Colonic mucosa (tissue), 4 donors: ENCODE results near the gene BRCA1. TPM values are rescaled to one million over a fixed set of nuclear protein-coding genes. Genes with fewer than 3 reads are reported as not detected.
A peak's percentile ranks its signal among the peaks of the same experiment; 100 is the strongest.

Experiments
- DNase-seq: peaks from one replicate; pipeline ENCODE4 v3.0.0-alpha.2; 2020
- H3K27ac ChIP-seq: fragments of 200-600 bp; one replicate; pipeline ENCODE4 v1.8.0; 2021
- H3K27me3 ChIP-seq: fragments of 200-600 bp; one replicate; pipeline ENCODE4 v1.8.0; 2021
- H3K36me3 ChIP-seq: fragments of 200-600 bp; one replicate; pipeline ENCODE4 v1.8.0; 2021
- H3K4me1 ChIP-seq: fragments of 200-600 bp; one replicate; pipeline ENCODE4 v1.8.0; 2021; ENCODE audit warnings: mild to moderate bottlenecking
- H3K4me3 ChIP-seq: fragments of 200-600 bp; one replicate; pipeline ENCODE4 v1.8.0; 2021
- H3K9ac ChIP-seq, 2 donors: one replicate each; pipeline ENCODE4 v1.7.0; 2013; ENCODE audit warnings: control low read depth in 2 of 2, low read depth in 2 of 2, low read length in 2 of 2
- H3K9me3 ChIP-seq: fragments of 200-600 bp; one replicate; pipeline ENCODE4 v1.8.0; 2021
- CTCF ChIP-seq: fragments of 200-600 bp; IDR thresholded peaks from one replicate; pipeline ENCODE4 v1.8.0; 2022; ENCODE audit warnings: antibody characterized with exemption, mild to moderate bottlenecking
- intact Hi-C: fragments of 100-400 bp; cut with DNase I; formaldehyde crosslinking; loops from one replicate; pipeline ENCODE4 v1.14.1; 2022
- total RNA-seq, 2 donors: library from RNA; stranded (reverse); fragmentation: NEBNext Ultra II Directional in 1 of 2; extraction: Animal tissue kit (Norgen Biotek cat#: 25700) in 1 of 2; gene quantifications; one replicate each; pipeline ENCODE4 v1.2.1, GENCODE V29; 2021
- donor health status: healthy.
- donor health status: DM: no; HTN: no; CAD: no.
- donor health status: DM: no; HTN: no; CAD: no.

Gene BRCA1
- total RNA-seq, 2 donors from 2014 or later, result 9.5 to 44.1 TPM

- intact Hi-C loops, result loop anchor here (5.0 kb wide), 1 partner anchor 165 kb away; the partner anchor contains the start of gene PSME3
- no peak for TF ChIP-seq CTCF
- Histone ChIP-seq H3K36me3 (peaks cover 6% of the 10 kb centered on the region), H3K4me1 (peaks cover 18% of the 10 kb centered on the region), H3K27ac (peak overlapping the region; percentile 77), H3K4me3 (peak overlapping the region; percentile 16), H3K9ac (peak overlapping the region; percentile 40 to 76), H3K9me3 (no peaks in the 10 kb centered on the region), H3K27me3 (no peaks in the 10 kb centered on the region)
- DNase-seq, result no peak
Measured at GRCh38 chr17:42997390-42997983, 127.7 kb downstream of the BRCA1 start.

Other genes with a start within 250 kb of the BRCA1 start
- under 1 TPM in 1 of 2 donors, not detected in 1; 0.40 TPM for gene G6PC1, start 224.6 kb downstream of the BRCA1 start, total RNA-seq
- gene AARSD1, start 160.9 kb downstream of the BRCA1 start, total RNA-seq, result 10 to 100 TPM; 19.8 to 34.3 TPM
- gene PTGES3L, start 145.3 kb downstream of the BRCA1 start, total RNA-seq, result 1 to 10 TPM; 1.5 to 2.4 TPM
- gene RUNDC1, start 144.8 kb downstream of the BRCA1 start, total RNA-seq, result 10 to 100 TPM; 18.7 to 22.3 TPM
- gene RPL27, start 126.9 kb downstream of the BRCA1 start, total RNA-seq, result 100 to 1,000 TPM; 707 to 851 TPM
- 10 to 100 TPM; 25.9 to 27.9 TPM for gene IFI35, start 118.6 kb downstream of the BRCA1 start, total RNA-seq
- 10 to 100 TPM; 33.2 to 61.5 TPM for gene VAT1, start 103.0 kb downstream of the BRCA1 start, total RNA-seq
- gene RND2, start 100.1 kb downstream of the BRCA1 start, total RNA-seq, result under 1 TPM; 0.30 to 0.56 TPM
- 100 to 1,000 TPM in 1 of 2 donors, 10 to 100 TPM in 1; 92.8 to 159 TPM for gene NBR1, start 45.9 kb upstream of the BRCA1 start, total RNA-seq
- 10 to 100 TPM in 1 of 2 donors, 1 to 10 TPM in 1; 4.8 to 10.2 TPM for gene TMEM106A, start 86.5 kb upstream of the BRCA1 start, total RNA-seq
- not detected for gene CCDC200, start 103.3 kb upstream of the BRCA1 start, total RNA-seq
- 1,000 to 10,000 TPM; 2,735 to 6,693 TPM for gene RNU2-1, start 108.6 kb upstream of the BRCA1 start, total RNA-seq